Mesendoderm (in vitro differentiated cells): ENCODE data around the gene DHX40.

Source experiments
- DNase-seq: peaks from one replicate; pipeline ENCODE4 v3.0.0; 2013
- H2AK5ac ChIP-seq: 2 replicates; pipeline ENCODE4 v1.6.1; 2013; ENCODE audit warnings: low read length, inconsistent platforms
- H2BK120ac ChIP-seq: 2 replicates; pipeline ENCODE4 v1.6.1; 2013; ENCODE audit warnings: low read depth, mild to moderate bottlenecking, low read length, moderate library complexity, mixed read lengths
- H2BK15ac ChIP-seq: replicated peaks from 2 replicates; pipeline ENCODE4 v1.6.1; 2013; ENCODE audit warnings: low read depth, mild to moderate bottlenecking, moderate library complexity
- H2BK5ac ChIP-seq: 2 replicates; pipeline ENCODE4 v1.6.1; 2013; ENCODE audit warnings: low read length, inconsistent platforms
- H3K18ac ChIP-seq: 2 replicates; pipeline ENCODE4 v1.6.1; 2013; ENCODE audit warnings: mild to moderate bottlenecking, low read length, mixed read lengths
- H3K23ac ChIP-seq: one replicate; pipeline ENCODE4 v1.6.1; 2013; ENCODE audit warnings: low read length
- H3K27ac ChIP-seq: 2 replicates; pipeline ENCODE4 v1.5.1; 2013; ENCODE audit warnings: low read depth, mild to moderate bottlenecking, inconsistent platforms, low read length, moderate library complexity
- H3K27me3 ChIP-seq: 2 replicates; pipeline ENCODE4 v1.6.1; 2013; ENCODE audit warnings: low read length, control low read depth, mild to moderate bottlenecking, inconsistent platforms; ENCODE audit not compliant: insufficient read depth, poor library complexity
- H3K36me3 ChIP-seq: 2 replicates; pipeline ENCODE4 v1.6.1; 2013; ENCODE audit warnings: low read length, inconsistent platforms; ENCODE audit not compliant: control insufficient read depth, insufficient read depth
- H3K4ac ChIP-seq: one replicate; pipeline ENCODE4 v1.6.1; 2013; ENCODE audit warnings: low read depth, mild to moderate bottlenecking, low read length, moderate library complexity
- H3K4me1 ChIP-seq: 2 replicates; pipeline ENCODE4 v1.6.1; 2013; ENCODE audit warnings: low read depth, low read length, inconsistent platforms; ENCODE audit not compliant: control insufficient read depth
- H3K4me2 ChIP-seq: 2 replicates; pipeline ENCODE4 v1.6.1; 2013; ENCODE audit warnings: low read length
- H3K4me3 ChIP-seq: 2 replicates; pipeline ENCODE4 v1.5.1; 2013; ENCODE audit warnings: mild to moderate bottlenecking, low read length
- H3K56ac ChIP-seq: one replicate; pipeline ENCODE4 v1.6.1; 2013; ENCODE audit warnings: low read length
- H3K79me1 ChIP-seq: 2 replicates; pipeline ENCODE4 v1.6.1; 2013; ENCODE audit warnings: low read length, inconsistent platforms
- H3K79me2 ChIP-seq: 2 replicates; pipeline ENCODE4 v1.6.1; 2013; ENCODE audit warnings: mild to moderate bottlenecking, low read length; ENCODE audit not compliant: control insufficient read depth, insufficient read depth
- H3K9ac ChIP-seq: 2 replicates; pipeline ENCODE4 v1.6.1; 2013; ENCODE audit warnings: low read length, inconsistent platforms
- H4K5ac ChIP-seq: one replicate; pipeline ENCODE4 v1.6.1; 2013; ENCODE audit warnings: low read length
- H4K8ac ChIP-seq: one replicate; pipeline ENCODE4 v1.6.1; 2013; ENCODE audit warnings: low read depth, mild to moderate bottlenecking, control low read depth, low read length, moderate library complexity
- WGBS: extraction: QIAGEN DNeasy Blood & Tissue Kit; methylation state at CpG from one replicate; pipeline ENCODE4 v1.1.7; 2013; ENCODE audit warnings: low lambda C conversion rate, missing lambda C conversion rate; ENCODE audit not compliant: insufficient coverage; ENCODE audit errors: extremely low coverage; 5-methylcytosine and 5-hydroxymethylcytosine counted together

DHX40 gene

GRCh38 chr17:59642565-59642964 lies 77.2 kb downstream of the DHX40 start:
- Histone ChIP-seq H3K79me2 (peaks cover 46% of the 10 kb centered on the region), H3K4me1 (no peaks in the 10 kb centered on the region), H2BK5ac (no peak overlapping the region), H3K4ac (no peak overlapping the region), H3K36me3 (no peaks in the 10 kb centered on the region), H3K27me3 (no peaks in the 10 kb centered on the region), H3K9ac (no peak overlapping the region), H3K18ac (no peak overlapping the region), H3K79me1 (peaks cover 2% of the 10 kb centered on the region), H2BK120ac (no peak overlapping the region), H3K23ac (no peak overlapping the region), H4K8ac (no peak overlapping the region), H2BK15ac (no peak overlapping the region), H4K5ac (no peak overlapping the region), H3K4me2 (no peak overlapping the region), H3K4me3 (no peak overlapping the region), H3K27ac (no peak overlapping the region), H2AK5ac (no peak overlapping the region), H3K56ac (no peak overlapping the region)
- WGBS: no CpG with 5 or more reads among the region's 1 CpG
- no peak for DNase-seq

GRCh38 chr17:59643159-59644140 lies 78.0 kb downstream of the DHX40 start:
- Histone ChIP-seq H4K5ac (no peak overlapping the region), H3K79me1 (peaks cover 2% of the 10 kb centered on the region), H3K4me3 (no peak overlapping the region), H3K36me3 (no peaks in the 10 kb centered on the region), H3K56ac (no peak overlapping the region), H3K4ac (no peak overlapping the region), H4K8ac (no peak overlapping the region), H2BK15ac (no peak overlapping the region), H2BK5ac (no peak overlapping the region), H3K18ac (no peak overlapping the region), H3K9ac (no peak overlapping the region), H3K27ac (no peak overlapping the region), H3K27me3 (no peaks in the 10 kb centered on the region), H3K23ac (no peak overlapping the region), H3K79me2 (peaks cover 38% of the 10 kb centered on the region), H3K4me2 (no peak overlapping the region), H2BK120ac (no peak overlapping the region), H3K4me1 (no peaks in the 10 kb centered on the region), H2AK5ac (no peak overlapping the region)
- peak; percentile 14 for DNase-seq
- no CpG with 5 or more reads among the region's 5 CpGs for WGBS

- no peak overlapping the region for H2BK120ac ChIP-seq
- H2AK5ac ChIP-seq: no peak overlapping the region
- no peak for DNase-seq
- H3K79me2 ChIP-seq: peaks cover 11% of the 10 kb centered on the region
- no peak overlapping the region for H3K4me2 ChIP-seq
- no peak overlapping the region for H3K56ac ChIP-seq
- H3K79me1 ChIP-seq: peaks cover 2% of the 10 kb centered on the region
- no peaks in the 10 kb centered on the region for H3K36me3 ChIP-seq
- H3K23ac ChIP-seq: no peak overlapping the region
- no CpG with 5 or more reads among the region's 6 CpGs for WGBS
- no peaks in the 10 kb centered on the region for H3K4me1 ChIP-seq
- H4K5ac ChIP-seq: no peak overlapping the region
- no peak overlapping the region for H4K8ac ChIP-seq
- no peak overlapping the region for H2BK5ac ChIP-seq
- no peaks in the 10 kb centered on the region for H3K27me3 ChIP-seq
- no peak overlapping the region for H2BK15ac ChIP-seq
- H3K18ac ChIP-seq: no peak overlapping the region
- no peak overlapping the region for H3K4ac ChIP-seq
- no peak overlapping the region for H3K9ac ChIP-seq
- no peak overlapping the region for H3K27ac ChIP-seq
- no peak overlapping the region for H3K4me3 ChIP-seq
Observed at GRCh38 chr17:59647288-59647687, 81.9 kb downstream of the DHX40 start.

- no peak overlapping the region for H3K4me3 ChIP-seq
- H3K4ac ChIP-seq: no peak overlapping the region
- no peak overlapping the region for H3K23ac ChIP-seq
- no peak overlapping the region for H2BK5ac ChIP-seq
- H3K36me3 ChIP-seq: no peaks in the 10 kb centered on the region
- no peak overlapping the region for H4K5ac ChIP-seq
- H3K4me2 ChIP-seq: no peak overlapping the region
- no peaks in the 10 kb centered on the region for H3K27me3 ChIP-seq
- no peak for DNase-seq
- H3K56ac ChIP-seq: no peak overlapping the region
- no peak overlapping the region for H2AK5ac ChIP-seq
- H3K18ac ChIP-seq: no peak overlapping the region
- peaks cover 2% of the 10 kb centered on the region for H3K79me2 ChIP-seq
- no peak overlapping the region for H2BK120ac ChIP-seq
- no peak overlapping the region for H4K8ac ChIP-seq
- no peak overlapping the region for H2BK15ac ChIP-seq
- H3K9ac ChIP-seq: no peak overlapping the region
- H3K4me1 ChIP-seq: no peaks in the 10 kb centered on the region
- peaks cover 3% of the 10 kb centered on the region for H3K79me1 ChIP-seq
- no peak overlapping the region for H3K27ac ChIP-seq
Observed at GRCh38 chr17:59649886-59650285, 84.5 kb downstream of the DHX40 start.

- peaks cover 2% of the 10 kb centered on the region for H3K79me2 ChIP-seq
- H3K23ac ChIP-seq: no peak overlapping the region
- H3K79me1 ChIP-seq: peaks cover 3% of the 10 kb centered on the region
- no peak overlapping the region for H2BK120ac ChIP-seq
- H3K4me1 ChIP-seq: no peaks in the 10 kb centered on the region
- no peak overlapping the region for H2BK5ac ChIP-seq
- no peak overlapping the region for H3K4me3 ChIP-seq
- no peak overlapping the region for H3K4me2 ChIP-seq
- no peak overlapping the region for H4K5ac ChIP-seq
- no peak overlapping the region for H3K4ac ChIP-seq
- H3K9ac ChIP-seq: no peak overlapping the region
- no peak overlapping the region for H3K18ac ChIP-seq
- no peak for DNase-seq
- H2AK5ac ChIP-seq: no peak overlapping the region
- no peak overlapping the region for H3K56ac ChIP-seq
- no peaks in the 10 kb centered on the region for H3K27me3 ChIP-seq
- H2BK15ac ChIP-seq: no peak overlapping the region
- WGBS: no CpG with 5 or more reads among the region's 1 CpG
- no peaks in the 10 kb centered on the region for H3K36me3 ChIP-seq
- no peak overlapping the region for H3K27ac ChIP-seq
- no peak overlapping the region for H4K8ac ChIP-seq
Observed at GRCh38 chr17:59650642-59651041, 85.2 kb downstream of the DHX40 start.

GRCh38 chr17:59651346-59651745 lies 85.9 kb downstream of the DHX40 start:
- no peak overlapping the region for H3K18ac ChIP-seq
- no peak overlapping the region for H3K4ac ChIP-seq
- no peak for DNase-seq
- no peak overlapping the region for H4K8ac ChIP-seq
- H3K36me3 ChIP-seq: no peaks in the 10 kb centered on the region
- peaks cover 3% of the 10 kb centered on the region for H3K79me1 ChIP-seq
- H3K4me2 ChIP-seq: no peak overlapping the region
- no peak overlapping the region for H2BK5ac ChIP-seq
- no peak overlapping the region for H2BK120ac ChIP-seq
- peaks cover 2% of the 10 kb centered on the region for H3K79me2 ChIP-seq
- no peak overlapping the region for H2AK5ac ChIP-seq
- no peak overlapping the region for H2BK15ac ChIP-seq
- H3K4me1 ChIP-seq: no peaks in the 10 kb centered on the region
- no peak overlapping the region for H3K4me3 ChIP-seq
- no peak overlapping the region for H3K9ac ChIP-seq
- no peak overlapping the region for H4K5ac ChIP-seq
- no peak overlapping the region for H3K23ac ChIP-seq
- H3K56ac ChIP-seq: no peak overlapping the region
- H3K27ac ChIP-seq: no peak overlapping the region
- H3K27me3 ChIP-seq: no peaks in the 10 kb centered on the region
